ENCODE data around the gene LZTR1. TPM values are rescaled to one million over a fixed set of nuclear protein-coding genes. Genes with fewer than 3 reads are reported as not detected.
A peak's percentile ranks its signal among the peaks of the same experiment; 100 is the strongest.

LZTR1 gene
- total RNA-seq, 4 donors from 2014 or later, result 18.2 to 73.7 (median 56.1) TPM

- TF ChIP-seq CTCF (IDR thresholded peaks at IDR 0.05), result no peak
- TF ChIP-seq POLR2A (IDR thresholded peaks at IDR 0.05), result no peak
- intact Hi-C loops (cut with DNase I; ENCODE audit: low total_unique reads), result no loop called here
- Histone ChIP-seq H3K4me1 (no peaks in the 10 kb centered on the region), H3K27ac (no peak overlapping the region), H3K9me3 (no peaks in the 10 kb centered on the region), H3K27me3 (no peaks in the 10 kb centered on the region), H3K4me3 (no peak overlapping the region), H3K36me3 (no peaks in the 10 kb centered on the region)
- DNase-seq, result no peak
Measured at GRCh38 chr22:20952544-20953341, 29.4 kb upstream of the LZTR1 start.

GRCh38 chr22:20953342-20953608 lies 28.8 kb upstream of the LZTR1 start:
- no peaks in the 10 kb centered on the region for H3K4me1 ChIP-seq
- H3K36me3 ChIP-seq, result no peaks in the 10 kb centered on the region
- H3K4me3 ChIP-seq, result no peak overlapping the region
- TF ChIP-seq POLR2A (IDR thresholded peaks at IDR 0.05), result no peak
- TF ChIP-seq CTCF (IDR thresholded peaks at IDR 0.05), result no peak
- H3K9me3 ChIP-seq, result no peaks in the 10 kb centered on the region
- H3K27ac ChIP-seq, result no peak overlapping the region
- H3K27me3 ChIP-seq, result no peaks in the 10 kb centered on the region
- no peak for DNase-seq
- intact Hi-C loops (cut with DNase I; ENCODE audit: low total_unique reads), result no loop called here

GRCh38 chr22:20953668-20954500 lies 28.2 kb upstream of the LZTR1 start:
- H3K27ac ChIP-seq, result peak overlapping the region in 1 of 2 donors; percentile 3
- intact Hi-C loops (cut with DNase I; ENCODE audit: low total_unique reads), result no loop called here
- DNase-seq, result peak in 1 of 2 donors; percentile 32
- H3K27me3 ChIP-seq, result no peaks in the 10 kb centered on the region
- no peaks in the 10 kb centered on the region for H3K9me3 ChIP-seq
- TF ChIP-seq CTCF (IDR thresholded peaks at IDR 0.05) (no peak), POLR2A (IDR thresholded peaks at IDR 0.05) (no peak)
- no peaks in the 10 kb centered on the region for H3K36me3 ChIP-seq
- no peak overlapping the region for H3K4me3 ChIP-seq
- H3K4me1 ChIP-seq, result no peaks in the 10 kb centered on the region

GRCh38 chr22:20955548-20955947 lies 26.5 kb upstream of the LZTR1 start:
- H3K27me3 ChIP-seq, result no peaks in the 10 kb centered on the region
- H3K27ac ChIP-seq, result no peak overlapping the region
- H3K4me3 ChIP-seq, result no peak overlapping the region
- no peak for DNase-seq
- TF ChIP-seq POLR2A (IDR thresholded peaks at IDR 0.05) (no peak), CTCF (IDR thresholded peaks at IDR 0.05) (no peak)
- intact Hi-C loops (cut with DNase I; ENCODE audit: low total_unique reads), result no loop called here
- H3K36me3 ChIP-seq, result no peaks in the 10 kb centered on the region
- H3K9me3 ChIP-seq, result no peaks in the 10 kb centered on the region
- H3K4me1 ChIP-seq, result no peaks in the 10 kb centered on the region

All from uterus (tissue), 4 donors.